Loucy (cell line): ENCODE measurements around the gene CNPPD1.

Experiments used
- H2AFZ ChIP-seq: fragments of 200-600 bp; sonication (generic); 2 replicates; pipeline ENCODE4 v1.6.0; 2016; ENCODE audit warnings: antibody characterized with exemption, mild to moderate bottlenecking, low read length, moderate library complexity
- H3F3A ChIP-seq: fragments of 200-600 bp; 2 replicates; pipeline ENCODE4 v1.6.0; 2016; ENCODE audit warnings: antibody characterized with exemption, low read depth, mild to moderate bottlenecking
- H3K27me3 ChIP-seq: fragments of 200-600 bp; sonication (generic); 2 replicates; pipeline ENCODE4 v1.6.1; 2014; ENCODE audit warnings: low read length, mild to moderate bottlenecking; ENCODE audit not compliant: insufficient read depth, poor library complexity, severe bottlenecking
- H3K36me3 ChIP-seq: fragments of 200-600 bp; sonication (generic); 2 replicates; pipeline ENCODE4 v1.6.1; 2016; ENCODE audit warnings: low read length; ENCODE audit not compliant: insufficient read depth
- H3K4me1 ChIP-seq: fragments of 200-600 bp; sonication (generic); 2 replicates; pipeline ENCODE4 v1.5.1; 2014; ENCODE audit warnings: low read length, mild to moderate bottlenecking; ENCODE audit not compliant: insufficient read depth, poor library complexity, severe bottlenecking
- H3K4me2 ChIP-seq: fragments of 200-600 bp; sonication (generic); 2 replicates; pipeline ENCODE4 v1.6.0; 2014; ENCODE audit warnings: antibody characterized with exemption, low read length, low read depth, mild to moderate bottlenecking; ENCODE audit not compliant: poor library complexity, severe bottlenecking
- H3K4me3 ChIP-seq: fragments of 200-600 bp; sonication (generic); 2 replicates; pipeline ENCODE4 v1.5.1; 2014; ENCODE audit warnings: low read length, mild to moderate bottlenecking, mixed read lengths; ENCODE audit not compliant: poor library complexity, severe bottlenecking
- H3K79me2 ChIP-seq: fragments of 200-600 bp; sonication (generic); 2 replicates; pipeline ENCODE4 v1.6.1; 2014; ENCODE audit warnings: low read length; ENCODE audit not compliant: insufficient read depth
- H3K9ac ChIP-seq: fragments of 200-600 bp; sonication (generic); 2 replicates; pipeline ENCODE4 v1.6.0; 2014; ENCODE audit warnings: mild to moderate bottlenecking, low read depth, low read length, moderate library complexity; ENCODE audit not compliant: poor library complexity, severe bottlenecking
- H3K9me2 ChIP-seq: fragments of 200-600 bp; sonication (generic); replicated peaks from 2 replicates; pipeline ENCODE4 v1.6.1; 2016; ENCODE audit warnings: low read depth, low read length, mixed read lengths
- H3K9me3 ChIP-seq: fragments of 200-600 bp; sonication (generic); 2 replicates; pipeline ENCODE4 v1.6.1; 2014; ENCODE audit warnings: mild to moderate bottlenecking, antibody characterized with exemption, low read length, low read depth; ENCODE audit not compliant: insufficient read depth
- H4K20me1 ChIP-seq: fragments of 200-600 bp; sonication (generic); 2 replicates; pipeline ENCODE4 v1.6.0; 2014; ENCODE audit warnings: antibody characterized with exemption, low read length, mild to moderate bottlenecking; ENCODE audit not compliant: insufficient read depth, poor library complexity, severe bottlenecking
- EZH2phosphoT487 ChIP-seq: fragments of 200-600 bp; IDR thresholded peaks from 2 replicates; pipeline ENCODE4 v1.6.1; 2018; ENCODE audit warnings: antibody characterized with exemption, mild to moderate bottlenecking, moderate library complexity, borderline replicate concordance
- TF ChIP-seq, protein P1 (sequence below): fragments of 200-600 bp; sonication (generic); conservative IDR thresholded peaks from 2 replicates; pipeline ENCODE4 v1.5.1; 2014; ENCODE audit warnings: mild to moderate bottlenecking, antibody characterized with exemption, low read length

The CNPPD1 gene

GRCh38 chr2:219128396-219128795 lies 48.3 kb downstream of the CNPPD1 start:
- TF ChIP-seq, protein P1, sequence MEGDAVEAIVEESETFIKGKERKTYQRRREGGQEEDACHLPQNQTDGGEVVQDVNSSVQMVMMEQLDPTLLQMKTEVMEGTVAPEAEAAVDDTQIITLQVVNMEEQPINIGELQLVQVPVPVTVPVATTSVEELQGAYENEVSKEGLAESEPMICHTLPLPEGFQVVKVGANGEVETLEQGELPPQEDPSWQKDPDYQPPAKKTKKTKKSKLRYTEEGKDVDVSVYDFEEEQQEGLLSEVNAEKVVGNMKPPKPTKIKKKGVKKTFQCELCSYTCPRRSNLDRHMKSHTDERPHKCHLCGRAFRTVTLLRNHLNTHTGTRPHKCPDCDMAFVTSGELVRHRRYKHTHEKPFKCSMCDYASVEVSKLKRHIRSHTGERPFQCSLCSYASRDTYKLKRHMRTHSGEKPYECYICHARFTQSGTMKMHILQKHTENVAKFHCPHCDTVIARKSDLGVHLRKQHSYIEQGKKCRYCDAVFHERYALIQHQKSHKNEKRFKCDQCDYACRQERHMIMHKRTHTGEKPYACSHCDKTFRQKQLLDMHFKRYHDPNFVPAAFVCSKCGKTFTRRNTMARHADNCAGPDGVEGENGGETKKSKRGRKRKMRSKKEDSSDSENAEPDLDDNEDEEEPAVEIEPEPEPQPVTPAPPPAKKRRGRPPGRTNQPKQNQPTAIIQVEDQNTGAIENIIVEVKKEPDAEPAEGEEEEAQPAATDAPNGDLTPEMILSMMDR = no peak
- no peak for TF ChIP-seq EZH2phosphoT487
- Histone ChIP-seq H3K36me3 (no peaks in the 10 kb centered on the region), H3K4me3 (no peak overlapping the region), H3K27me3 (no peaks in the 10 kb centered on the region), H3K9me3 (no peaks in the 10 kb centered on the region), H3K9ac (no peak overlapping the region), H3K9me2 (no peaks in the 10 kb centered on the region), H3K4me1 (peaks cover 16% of the 10 kb centered on the region), H2AFZ (no peak overlapping the region), H4K20me1 (no peaks in the 10 kb centered on the region), H3K4me2 (no peak overlapping the region), H3K79me2 (no peaks in the 10 kb centered on the region), H3F3A (no peaks in the 10 kb centered on the region)

DNA sequence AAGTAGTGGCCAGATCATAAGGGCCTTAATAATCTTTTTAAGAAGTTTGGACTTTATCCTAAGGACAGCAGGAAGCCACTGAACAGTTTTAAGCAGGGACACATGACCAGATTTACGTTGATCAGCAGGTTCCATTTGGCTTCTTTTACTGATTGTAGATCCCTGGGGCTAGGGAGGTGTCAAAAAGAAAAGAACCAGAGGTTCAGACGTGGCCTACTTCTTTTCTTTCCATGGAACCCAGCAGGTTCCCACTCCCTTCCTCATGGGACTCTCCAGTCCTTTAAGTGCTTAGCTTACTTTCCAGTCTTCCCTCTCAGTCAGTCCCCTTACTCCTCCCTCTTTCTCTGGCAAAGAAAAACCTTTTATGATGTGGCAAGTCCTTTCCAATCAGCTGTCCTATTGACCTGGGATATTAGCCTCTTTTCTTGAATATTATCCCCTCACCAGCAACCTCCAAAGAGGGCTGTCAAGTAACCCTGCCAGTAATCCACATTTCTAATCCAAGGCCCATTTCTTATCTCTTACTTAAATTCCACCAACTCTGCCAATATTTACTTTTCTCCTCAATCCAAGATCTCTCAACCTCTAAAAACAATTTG lies 49.6 kb downstream of the CNPPD1 start:
- Histone ChIP-seq H3K4me1 (peaks cover 16% of the 10 kb centered on the region), H3K4me3 (no peak overlapping the region), H3K27me3 (no peaks in the 10 kb centered on the region), H4K20me1 (no peaks in the 10 kb centered on the region), H3K9me3 (no peaks in the 10 kb centered on the region), H3K4me2 (no peak overlapping the region), H3K9me2 (no peaks in the 10 kb centered on the region), H2AFZ (no peak overlapping the region), H3K79me2 (no peaks in the 10 kb centered on the region), H3K9ac (no peak overlapping the region), H3F3A (no peaks in the 10 kb centered on the region), H3K36me3 (no peaks in the 10 kb centered on the region)
- TF ChIP-seq, protein P1 = no peak
- TF ChIP-seq EZH2phosphoT487 = no peak

GRCh38 chr2:219126555-219126954 lies 50.2 kb downstream of the CNPPD1 start:
- H3F3A ChIP-seq = no peaks in the 10 kb centered on the region
- H3K27me3 ChIP-seq = no peaks in the 10 kb centered on the region
- H3K9me2 ChIP-seq = no peaks in the 10 kb centered on the region
- no peaks in the 10 kb centered on the region for H3K36me3 ChIP-seq
- H4K20me1 ChIP-seq = no peaks in the 10 kb centered on the region
- TF ChIP-seq EZH2phosphoT487 = no peak
- TF ChIP-seq, protein P1 = no peak
- peaks cover 16% of the 10 kb centered on the region for H3K4me1 ChIP-seq
- no peak overlapping the region for H3K4me2 ChIP-seq
- H3K9ac ChIP-seq = no peak overlapping the region
- H2AFZ ChIP-seq = no peak overlapping the region
- no peaks in the 10 kb centered on the region for H3K9me3 ChIP-seq
- H3K4me3 ChIP-seq = no peak overlapping the region
- H3K79me2 ChIP-seq = no peaks in the 10 kb centered on the region
